HG02678 (cell line): ENCODE results near the gene CCDC154.

Experiments used
- ATAC-seq: cut with Tn5 transposase; IDR thresholded peaks from one replicate; pipeline ENCODE4 v1.9.1; 2021; ENCODE audit warnings: mild to moderate bottlenecking, moderate library complexity; ENCODE audit not compliant: unreplicated experiment

CCDC154 gene

GRCh38 chr16:1427473-1428461, 16.6 kb downstream of the CCDC154 start:
- no peak for ATAC-seq

- no peak for ATAC-seq
These were observed 17.5 kb downstream of the CCDC154 start for GRCh38 chr16:1426734-1427471.

- no peak for ATAC-seq
These were observed 18.6 kb downstream of the CCDC154 start for GRCh38 chr16:1425616-1426370.

- ATAC-seq = no peak
These were observed 20.3 kb downstream of the CCDC154 start for GRCh38 chr16:1424028-1424427.

- ATAC-seq = no peak
These were observed 22.3 kb downstream of the CCDC154 start for GRCh38 chr16:1422076-1422475.

- ATAC-seq = no peak
These were observed 24.2 kb downstream of the CCDC154 start for GRCh38 chr16:1420111-1420539.

GRCh38 chr16:1416521-1416941, 27.8 kb downstream of the CCDC154 start:
- no peak for ATAC-seq

- peak; percentile 55 for ATAC-seq
These were observed 29.7 kb downstream of the CCDC154 start, which contains the start of gene UNKL for GRCh38 chr16:1414532-1415260. TSS of gene UNKL (minus strand) at chr16:1414704. CDS start at chr16:1414691, 13 bp downstream.

- ATAC-seq = peak; percentile 27
These were observed 30.4 kb downstream of the CCDC154 start for GRCh38 chr16:1413684-1414531.

GRCh38 chr16:1412847-1413246, 31.5 kb downstream of the CCDC154 start:
- ATAC-seq = no peak

- no peak for ATAC-seq
These were observed 36.1 kb downstream of the CCDC154 start for GRCh38 chr16:1408171-1408837.

GRCh38 chr16:1407753-1408152, 36.6 kb downstream of the CCDC154 start:
- no peak for ATAC-seq

- no peak for ATAC-seq
These were observed 40.6 kb downstream of the CCDC154 start for GRCh38 chr16:1403733-1404132.

- no peak for ATAC-seq
These were observed 41.3 kb downstream of the CCDC154 start for GRCh38 chr16:1403036-1403435.

GRCh38 chr16:1401758-1402154, 42.6 kb downstream of the CCDC154 start:
- no peak for ATAC-seq

GRCh38 chr16:1401061-1401757, 43.1 kb downstream of the CCDC154 start:
- ATAC-seq = no peak

GRCh38 chr16:1398826-1399581, 45.4 kb downstream of the CCDC154 start:
- no peak for ATAC-seq
